HG02798 (cell line): ENCODE data around the gene GOLGA8T.
A peak's percentile ranks its signal among the peaks of the same experiment; 100 is the strongest.
"Not testable (repeated sequence)": the region's sequence is repeated elsewhere in the genome, so short reads cannot be mapped to it uniquely, and the experiment has no call there.

Experiments used
- ATAC-seq: cut with Tn5 transposase; IDR thresholded peaks from one replicate; pipeline ENCODE4 v1.9.1; 2021; ENCODE audit warnings: mild to moderate bottlenecking; ENCODE audit not compliant: unreplicated experiment, poor library complexity

Gene GOLGA8T

GRCh38 chr15:30134751-30135150 is at the start of gene GOLGA8T:
Gene GOLGA8T, plus strand, starts transcription at chr15:30135051. Its CDS starts 98 bp downstream, at chr15:30135149.
- ATAC-seq = not testable (repeated sequence)

GRCh38 chr15:30097827-30098226 is 37.0 kb upstream of the GOLGA8T start:
- ATAC-seq = peak; percentile 42

GRCh38 chr15:30102890-30103289 is 32.0 kb upstream of the GOLGA8T start:
- not testable (repeated sequence) for ATAC-seq

- ATAC-seq = not testable (repeated sequence)
Measured at GRCh38 chr15:30103941-30104507, 30.8 kb upstream of the GOLGA8T start.

GRCh38 chr15:30110591-30110990 is 24.3 kb upstream of the GOLGA8T start:
- not testable (repeated sequence) for ATAC-seq

GRCh38 chr15:30130066-30130465 is 4.8 kb upstream of the GOLGA8T start:
- not testable (repeated sequence) for ATAC-seq

GRCh38 chr15:30143246-30143645 is 8.4 kb downstream of the GOLGA8T start:
- ATAC-seq = not testable (repeated sequence)

GRCh38 chr15:30149891-30150290 is 15.0 kb downstream of the GOLGA8T start:
- peak; percentile 39 for ATAC-seq

- not testable (repeated sequence) for ATAC-seq
Measured at GRCh38 chr15:30162479-30163357, 27.9 kb downstream of the GOLGA8T start.

GRCh38 chr15:30163759-30164158 is 28.9 kb downstream of the GOLGA8T start:
- not testable (repeated sequence) for ATAC-seq

- not testable (repeated sequence) for ATAC-seq
Measured at GRCh38 chr15:30164257-30164656, 29.4 kb downstream of the GOLGA8T start.

GRCh38 chr15:30167403-30167802 is 32.6 kb downstream of the GOLGA8T start:
- not testable (repeated sequence) for ATAC-seq

GRCh38 chr15:30167886-30168285 is 33.0 kb downstream of the GOLGA8T start:
- ATAC-seq = not testable (repeated sequence)

GRCh38 chr15:30171452-30171851 is 36.6 kb downstream of the GOLGA8T start:
- not testable (repeated sequence) for ATAC-seq

- ATAC-seq = peak; percentile 56
Measured at GRCh38 chr15:30173041-30173608, 38.3 kb downstream of the GOLGA8T start.

- ATAC-seq = not testable (repeated sequence)
Measured at GRCh38 chr15:30175291-30175690, 40.4 kb downstream of the GOLGA8T start.

GRCh38 chr15:30176613-30177012 is 41.8 kb downstream of the GOLGA8T start:
- ATAC-seq = not testable (repeated sequence)

GRCh38 chr15:30179814-30180213 is 45.0 kb downstream of the GOLGA8T start:
- not testable (repeated sequence) for ATAC-seq

- ATAC-seq = not testable (repeated sequence)
Measured at GRCh38 chr15:30185495-30185894, 50.6 kb downstream of the GOLGA8T start.

- ATAC-seq = not testable (repeated sequence)
Measured at GRCh38 chr15:30187429-30187828, 52.6 kb downstream of the GOLGA8T start.

GRCh38 chr15:30189754-30190153 is 54.9 kb downstream of the GOLGA8T start:
- not testable (repeated sequence) for ATAC-seq
